Dedifferentiated amniotic fluid mesenchymal stem cell (primary cell): Measurements from ENCODE around the gene BCORL1.

Experiments used
- DNase-seq: peaks from one replicate; pipeline ENCODE4 v3.0.0-alpha.2; 2016; ENCODE audit errors: extremely low spot score

Gene BCORL1

GRCh38 chrX:129961180-129962083, 21.0 kb upstream of the BCORL1 start:
- no peak for DNase-seq

- DNase-seq = no peak
Observed at GRCh38 chrX:129963729-129964128, 18.7 kb upstream of the BCORL1 start.

- DNase-seq = no peak
Observed at GRCh38 chrX:129965166-129965565, 17.3 kb upstream of the BCORL1 start.

GRCh38 chrX:129968968-129969367, 13.5 kb upstream of the BCORL1 start:
- DNase-seq = no peak

- no peak for DNase-seq
Observed at GRCh38 chrX:129976441-129976840, 6.0 kb upstream of the BCORL1 start.

- no peak for DNase-seq
Observed at GRCh38 chrX:129979207-129979920, 3.1 kb upstream of the BCORL1 start.

- no peak for DNase-seq
Observed at GRCh38 chrX:129980001-129980401, 2.4 kb upstream of the BCORL1 start.

- DNase-seq = no peak
Observed at GRCh38 chrX:129980540-129981199, 1.8 kb upstream of the BCORL1 start.

GRCh38 chrX:129981200-129981553, 1.3 kb upstream of the BCORL1 start:
- DNase-seq = no peak

GRCh38 chrX:129981752-129982299, 609 bp upstream of the BCORL1 start:
- no peak for DNase-seq

GRCh38 chrX:129983575-129984110, 1.2 kb downstream of the BCORL1 start:
- DNase-seq = no peak

GRCh38 chrX:129984111-129984958, 1.9 kb downstream of the BCORL1 start:
- DNase-seq = no peak

- DNase-seq = no peak
Observed at GRCh38 chrX:129987871-129988270, 5.4 kb downstream of the BCORL1 start.

- DNase-seq = no peak
Observed at GRCh38 chrX:129992181-129992580, 9.7 kb downstream of the BCORL1 start.

GRCh38 chrX:129996120-129996519, 13.7 kb downstream of the BCORL1 start:
- peak; percentile 54 for DNase-seq

- no peak for DNase-seq
Observed at GRCh38 chrX:129997086-129997485, 14.7 kb downstream of the BCORL1 start.

- DNase-seq = no peak
Observed at GRCh38 chrX:129998021-129998420, 15.6 kb downstream of the BCORL1 start.

- DNase-seq = no peak
Observed at GRCh38 chrX:130001893-130002292, 19.5 kb downstream of the BCORL1 start.

GRCh38 chrX:130002541-130002940, 20.1 kb downstream of the BCORL1 start:
- no peak for DNase-seq

- no peak for DNase-seq
Observed at GRCh38 chrX:130005089-130005807, 22.8 kb downstream of the BCORL1 start.
